ENCODE data around the gene DUOX1. TPM values are rescaled to one million over a fixed set of nuclear protein-coding genes. Genes with fewer than 3 reads are reported as not detected.

Gene DUOX1
- total and polyA plus RNA-seq, 2 experiments from 2014 or later: 0.32 to 1.8 TPM

- no peaks in the 10 kb centered on the region for H4K20me1 ChIP-seq (ENCODE audit: insufficient read depth)
- WGBS, 2 experiments (ENCODE audit: low coverage in 1 of 2, low lambda C conversion rate in 2 of 2, missing lambda C conversion rate in 2 of 2): 47 to 53% methylated on average over 2 of the region's 2 CpGs
- H3F3A ChIP-seq (ENCODE audit: insufficient read depth): peaks cover 3% of the 10 kb centered on the region
- peak; percentile 59 for DNase-seq
- no peak overlapping the region for H3K9ac ChIP-seq
- H3K4me1 ChIP-seq (ENCODE audit: insufficient read depth): peaks cover 9% of the 10 kb centered on the region
- no peak for TF ChIP-seq EZH2phosphoT487 (IDR thresholded peaks at IDR 0.05; ENCODE audit: insufficient read depth, low read depth)
- no peak for TF ChIP-seq EZH2 (IDR thresholded peaks at IDR 0.05; ENCODE audit: insufficient read depth, poor library complexity, severe bottlenecking)
- H3K79me2 ChIP-seq (ENCODE audit: insufficient read depth): no peaks in the 10 kb centered on the region
- H3K4me3 ChIP-seq: no peak overlapping the region
- H2AFZ ChIP-seq: no peak overlapping the region
- in situ Hi-C loops (cut with MboI): no loop called here
- peaks cover 15% of the 10 kb centered on the region for H3K27me3 ChIP-seq (replicated peaks; ENCODE audit: insufficient read depth)
- no peaks in the 10 kb centered on the region for H3K9me3 ChIP-seq (ENCODE audit: low read depth)
- no peaks in the 10 kb centered on the region for H3K9me2 ChIP-seq (ENCODE audit: insufficient read depth)
- H3K36me3 ChIP-seq (ENCODE audit: low read depth): no peaks in the 10 kb centered on the region
- no peak overlapping the region for H3K27ac ChIP-seq
- H3K4me2 ChIP-seq (ENCODE audit: unreplicated experiment): no peak overlapping the region
These were observed 3.1 kb upstream of the DUOX1 start for GRCh38 chr15:45126535-45127158.

GRCh38 chr15:45128971-45129639 is 689 bp upstream of the DUOX1 start:
- no peaks in the 10 kb centered on the region for H3K79me2 ChIP-seq (ENCODE audit: insufficient read depth)
- WGBS, 2 experiments (ENCODE audit: low coverage in 1 of 2, low lambda C conversion rate in 2 of 2, missing lambda C conversion rate in 2 of 2): 5% methylated on average over 37 to 45 of the region's 47 CpGs
- H3K27ac ChIP-seq: no peak overlapping the region
- H3K4me3 ChIP-seq: peak overlapping the region; percentile 46
- no peaks in the 10 kb centered on the region for H3K9me3 ChIP-seq (ENCODE audit: low read depth)
- in situ Hi-C loops (cut with MboI): no loop called here
- H2AFZ ChIP-seq: peak overlapping the region; percentile 68
- H3F3A ChIP-seq (ENCODE audit: insufficient read depth): no peaks in the 10 kb centered on the region
- H3K9ac ChIP-seq: no peak overlapping the region
- H3K4me1 ChIP-seq (ENCODE audit: insufficient read depth): no peaks in the 10 kb centered on the region
- TF ChIP-seq EZH2 (IDR thresholded peaks at IDR 0.05; ENCODE audit: insufficient read depth, poor library complexity, severe bottlenecking) (peak; percentile 62), EZH2phosphoT487 (IDR thresholded peaks at IDR 0.05; ENCODE audit: insufficient read depth, low read depth) (no peak)
- no peaks in the 10 kb centered on the region for H4K20me1 ChIP-seq (ENCODE audit: insufficient read depth)
- H3K27me3 ChIP-seq (replicated peaks; ENCODE audit: insufficient read depth): peaks cover 15% of the 10 kb centered on the region
- no peaks in the 10 kb centered on the region for H3K36me3 ChIP-seq (ENCODE audit: low read depth)
- peak; percentile 21 for DNase-seq
- H3K4me2 ChIP-seq (ENCODE audit: unreplicated experiment): peak overlapping the region; percentile 37
- no peaks in the 10 kb centered on the region for H3K9me2 ChIP-seq (ENCODE audit: insufficient read depth)

GRCh38 chr15:45130291-45131000 is 652 bp downstream of the DUOX1 start:
- Histone ChIP-seq H3K9ac (no peak overlapping the region), H3F3A (ENCODE audit: insufficient read depth) (no peaks in the 10 kb centered on the region), H3K9me3 (ENCODE audit: low read depth) (no peaks in the 10 kb centered on the region), H4K20me1 (ENCODE audit: insufficient read depth) (no peaks in the 10 kb centered on the region), H3K4me2 (ENCODE audit: unreplicated experiment) (no peak overlapping the region), H3K9me2 (ENCODE audit: insufficient read depth) (no peaks in the 10 kb centered on the region), H3K79me2 (ENCODE audit: insufficient read depth) (no peaks in the 10 kb centered on the region), H3K27ac (no peak overlapping the region), H3K4me1 (ENCODE audit: insufficient read depth) (no peaks in the 10 kb centered on the region), H3K27me3 (replicated peaks; ENCODE audit: insufficient read depth) (peaks cover 15% of the 10 kb centered on the region), H2AFZ (no peak overlapping the region; the same call in 1 of the 2 replicates), H3K36me3 (ENCODE audit: low read depth) (no peaks in the 10 kb centered on the region), H3K4me3 (no peak overlapping the region)
- 70 to 73% methylated on average over 7 of the region's 7 CpGs for WGBS, 2 experiments (ENCODE audit: low coverage in 1 of 2, low lambda C conversion rate in 2 of 2, missing lambda C conversion rate in 2 of 2)
- in situ Hi-C loops (cut with MboI): no loop called here
- no peak for TF ChIP-seq EZH2phosphoT487 (IDR thresholded peaks at IDR 0.05; ENCODE audit: insufficient read depth, low read depth)
- TF ChIP-seq EZH2 (IDR thresholded peaks at IDR 0.05; ENCODE audit: insufficient read depth, poor library complexity, severe bottlenecking): no peak
- no peak for DNase-seq

GRCh38 chr15:45131510-45131909 is 1.7 kb downstream of the DUOX1 start:
- no peaks in the 10 kb centered on the region for H3K4me1 ChIP-seq (ENCODE audit: insufficient read depth)
- H3K9me3 ChIP-seq (ENCODE audit: low read depth): no peaks in the 10 kb centered on the region
- 94% methylated on average over 3 of the region's 3 CpGs for WGBS, 2 experiments (ENCODE audit: low coverage in 1 of 2, low lambda C conversion rate in 2 of 2, missing lambda C conversion rate in 2 of 2)
- H2AFZ ChIP-seq: no peak overlapping the region
- no peak overlapping the region for H3K9ac ChIP-seq
- H3K27ac ChIP-seq: no peak overlapping the region
- peaks cover 15% of the 10 kb centered on the region for H3K27me3 ChIP-seq (replicated peaks; ENCODE audit: insufficient read depth)
- no peak for TF ChIP-seq EZH2phosphoT487 (IDR thresholded peaks at IDR 0.05; ENCODE audit: insufficient read depth, low read depth)
- no peak for TF ChIP-seq EZH2 (IDR thresholded peaks at IDR 0.05; ENCODE audit: insufficient read depth, poor library complexity, severe bottlenecking)
- DNase-seq: no peak
- no peaks in the 10 kb centered on the region for H4K20me1 ChIP-seq (ENCODE audit: insufficient read depth)
- no peak overlapping the region for H3K4me3 ChIP-seq
- no peaks in the 10 kb centered on the region for H3K36me3 ChIP-seq (ENCODE audit: low read depth)
- H3F3A ChIP-seq (ENCODE audit: insufficient read depth): no peaks in the 10 kb centered on the region
- H3K9me2 ChIP-seq (ENCODE audit: insufficient read depth): no peaks in the 10 kb centered on the region
- no peaks in the 10 kb centered on the region for H3K79me2 ChIP-seq (ENCODE audit: insufficient read depth)
- in situ Hi-C loops (cut with MboI): no loop called here
- no peak overlapping the region for H3K4me2 ChIP-seq (ENCODE audit: unreplicated experiment)

Measured in GM23248 (cell line).